Measurements from ENCODE around the gene HOXC6.
"Not testable (repeated sequence)": the region's sequence is repeated elsewhere in the genome, so short reads cannot be mapped to it uniquely, and the experiment has no call there.

Gene HOXC6

GRCh38 chr12:54030889-54031471, 2.7 kb downstream of the HOXC6 start:
- DNase-seq: peak; percentile 91

- DNase-seq: no peak
Measured at GRCh38 chr12:54031480-54031879, 3.2 kb downstream of the HOXC6 start.

- no peak for DNase-seq
Measured at GRCh38 chr12:54032086-54032619, 3.9 kb downstream of the HOXC6 start.

GRCh38 chr12:54032627-54033100, 4.4 kb downstream of the HOXC6 start, which contains the start of gene HOXC5:
TSS of gene HOXC5 (plus strand) at chr12:54033050. CDS start at chr12:54033123, 73 bp downstream.
- peak; percentile 94 for DNase-seq

GRCh38 chr12:54033106-54033979, 5.1 kb downstream of the HOXC6 start:
- DNase-seq: peak; percentile 61

GRCh38 chr12:54033980-54034784, 5.9 kb downstream of the HOXC6 start:
- DNase-seq: peak; percentile 85

- DNase-seq: no peak
Measured at GRCh38 chr12:54034785-54035310, 6.6 kb downstream of the HOXC6 start.

- no peak for DNase-seq
Measured at GRCh38 chr12:54035568-54036264, 7.5 kb downstream of the HOXC6 start.

- DNase-seq: no peak
Measured at GRCh38 chr12:54036620-54037359, 8.6 kb downstream of the HOXC6 start.

- DNase-seq: no peak
Measured at GRCh38 chr12:54037360-54038283, 9.4 kb downstream of the HOXC6 start.

GRCh38 chr12:54038284-54038870, 10.1 kb downstream of the HOXC6 start:
- DNase-seq: no peak

- DNase-seq: no peak
Measured at GRCh38 chr12:54038871-54039414, 10.7 kb downstream of the HOXC6 start.

GRCh38 chr12:54039417-54040147, 11.3 kb downstream of the HOXC6 start:
- no peak for DNase-seq

GRCh38 chr12:54040148-54040494, 11.9 kb downstream of the HOXC6 start:
- no peak for DNase-seq

GRCh38 chr12:54040648-54041047, 12.4 kb downstream of the HOXC6 start:
- no peak for DNase-seq

- DNase-seq: no peak
Measured at GRCh38 chr12:54041097-54041690, 13.0 kb downstream of the HOXC6 start.

- not testable (repeated sequence) for DNase-seq
Measured at GRCh38 chr12:54042033-54042432, 13.8 kb downstream of the HOXC6 start.
